Myometrial cell (primary cell): Measurements from ENCODE around the gene GFY. TPM values are rescaled to one million over a fixed set of nuclear protein-coding genes. Genes with fewer than 3 reads are reported as not detected.

ENCODE experiments used
- total RNA-seq: library from RNA; depleted of rRNA; stranded (reverse); fragments of >200 nt; gene quantifications from 2 replicates; pipeline ENCODE4 v1.2.3, GENCODE V29; 2015

Gene GFY
- not detected in 2 replicates for total RNA-seq

GRCh38 chr19:49425178-49425577 is at the start of gene GFY:
Gene GFY (plus strand): TSS chr19:49425388. CDS start chr19:49426431, 1,043 bp downstream.

GRCh38 chr19:49387936-49388372 is 37.2 kb upstream of the GFY start, which contains the start of gene KASH5:
Gene KASH5 (plus strand): TSS chr19:49388249. CDS start chr19:49390884, 2,635 bp downstream.

GRCh38 chr19:49423071-49423984 is 1.9 kb upstream of the GFY start, which contains the start of gene PTH2:
Gene PTH2 (minus strand): TSS chr19:49423441. CDS start chr19:49423339, 102 bp downstream.

GRCh38 chr19:49441210-49441959 is 16.2 kb downstream of the GFY start, which contains the start of gene SLC17A7:
Gene SLC17A7 (minus strand): TSS chr19:49441527. CDS start chr19:49441379, 148 bp downstream.

GRCh38 chr19:49451430-49452181 is 26.4 kb downstream of the GFY start, which contains the start of gene PIH1D1:
Gene PIH1D1 (minus strand): TSS chr19:49451814. CDS start chr19:49451574, 240 bp downstream.

GRCh38 chr19:49453013-49453756 is 28.0 kb downstream of the GFY start, which contains the start of gene ALDH16A1:
Gene ALDH16A1 (plus strand): TSS chr19:49453225. CDS start chr19:49453332, 107 bp downstream.

GRCh38 chr19:49473868-49474541 is 48.8 kb downstream of the GFY start, which contains the start of gene FLT3LG:
Gene FLT3LG (plus strand): TSS chr19:49474215. CDS start chr19:49474640, 425 bp downstream.

Other genes starting within 250 kb of the GFY start
- not detected in 2 replicates for gene SLC6A16, start 100.2 kb upstream of the GFY start, total RNA-seq
- gene CD37, start 90.0 kb upstream of the GFY start, total RNA-seq: not detected in 2 replicates
- 36.0 and 38.9 TPM in 2 replicates for gene TEAD2, start 63.0 kb upstream of the GFY start, total RNA-seq
- gene DKKL1, start 61.5 kb upstream of the GFY start, total RNA-seq: 0.29 TPM in 1 of 2 replicates, not detected in the other
- gene KASH5, start 37.1 kb upstream of the GFY start, total RNA-seq: not detected in 2 replicates
- gene PTH2, start 1.9 kb upstream of the GFY start, total RNA-seq: not detected in 2 replicates
- gene SLC17A7, start 16.1 kb downstream of the GFY start, total RNA-seq: not detected in 2 replicates
- gene PIH1D1, start 26.4 kb downstream of the GFY start, total RNA-seq: 93.2 and 112 TPM in 2 replicates
- 27.1 and 38.6 TPM in 2 replicates for gene ALDH16A1, start 27.8 kb downstream of the GFY start, total RNA-seq
- 6.2 and 10.1 TPM in 2 replicates for gene FLT3LG, start 48.8 kb downstream of the GFY start, total RNA-seq
- 2,357 and 3,559 TPM in 2 replicates for gene RPL13A, start 62.2 kb downstream of the GFY start, total RNA-seq
- gene RPS11, start 71.0 kb downstream of the GFY start, total RNA-seq: 3,022 and 4,072 TPM in 2 replicates
- gene FCGRT, start 87.3 kb downstream of the GFY start, total RNA-seq: 37.0 and 60.0 TPM in 2 replicates
- 271 and 307 TPM in 2 replicates for gene RCN3, start 102.6 kb downstream of the GFY start, total RNA-seq
- gene NOSIP, start 155.2 kb downstream of the GFY start, total RNA-seq: 76.1 and 83.6 TPM in 2 replicates
- 0.71 TPM in 1 of 2 replicates, not detected in the other for gene PRRG2, start 155.9 kb downstream of the GFY start, total RNA-seq
- gene PRR12, start 165.8 kb downstream of the GFY start, total RNA-seq: 3.9 and 4.0 TPM in 2 replicates
- gene RRAS, start 214.8 kb downstream of the GFY start, total RNA-seq: 111 and 138 TPM in 2 replicates
- 22.9 and 30.3 TPM in 2 replicates for gene SCAF1, start 216.8 kb downstream of the GFY start, total RNA-seq
- 61.7 and 64.0 TPM in 2 replicates for gene IRF3, start 240.5 kb downstream of the GFY start, total RNA-seq
- 25.7 and 36.3 TPM in 2 replicates for gene BCL2L12, start 240.5 kb downstream of the GFY start, total RNA-seq